Measurements from ENCODE around the gene IGFL4. TPM values are rescaled to one million over a fixed set of nuclear protein-coding genes. Genes with fewer than 3 reads are reported as not detected.

The IGFL4 gene
- total and polyA plus RNA-seq, 2 of the 13 experiments (the other 11 are each of a cell fraction or from before 2014, with no cell fraction given), result 1.2 to 1.4 TPM

- no peaks in the 10 kb centered on the region; a peak in 1 of 5 replicates for H3K27me3 ChIP-seq (ENCODE audit: control insufficient read depth in 1 of 2, insufficient read depth in 2 of 2, low read length in 2 of 2)
- in situ Hi-C loops (cut with HindIII; ENCODE audit: extremely low pct_ligation_motif_present, low pct_unique_long_range_greater_than_20kb) (loop anchor here (10.0 kb wide), 1 partner anchor 169 kb away; the partner anchor contains the start of gene MYPOP), intact Hi-C loops (cut with micrococcal nuclease; ENCODE audit: unreplicated experiment) (no loop called here)
- no peaks in the 10 kb centered on the region for H4K20me1 ChIP-seq (ENCODE audit: insufficient read depth, low read length)
- ChIA-PET POLR2A (no interaction called here), CTCF (ENCODE audit: low intra/inter-chr PET ratio, low total read pairs) (interaction anchor here (1.4 kb wide), 1 partner anchor 44 kb away, joined by 5 read pairs; no protein-coding TSS in a partner anchor)
- no peak overlapping the region for H3K27ac ChIP-seq (ENCODE audit: extremely low read length, insufficient read depth, low read length)
- H3K4me3 ChIP-seq (replicated peaks in 1 of 3; ENCODE audit: insufficient read depth in 1 of 3, low read depth in 2 of 3, low read length in 3 of 3), result no peak overlapping the region
- H3K36me3 ChIP-seq (replicated peaks in 1 of 2; ENCODE audit: control insufficient read depth in 1 of 2, insufficient read depth in 2 of 2, low read length in 2 of 2), result no peaks in the 10 kb centered on the region
- no peak for FAIRE-seq
- H3K4me1 ChIP-seq (ENCODE audit: insufficient read depth, low read length), result peaks cover 70% of the 10 kb centered on the region
- ATAC-seq, result no peak
- 95% methylated on average over 3 of the region's 3 CpGs for WGBS (ENCODE audit: low lambda C conversion rate)
- no peaks in the 10 kb centered on the region for H3K9me3 ChIP-seq (ENCODE audit: low read length)
- H3K4me2 ChIP-seq (ENCODE audit: low read depth, low read length), result no peak overlapping the region
- H3K9ac ChIP-seq (ENCODE audit: insufficient read depth, low read depth, low read length), result no peak overlapping the region
- TF ChIP-seq DZIP1 (CRISPR knock-in tag; IDR thresholded peaks at IDR 0.05) (no peak), ZMYM3 (CRISPR knock-in tag; IDR thresholded peaks at IDR 0.05) (no peak), ZNF468 (CRISPR knock-in tag; IDR thresholded peaks at IDR 0.05) (no peak), FOSL2 (CRISPR knock-in tag; IDR thresholded peaks at IDR 0.05) (no peak), ATF7-NPFF (CRISPR knock-in tag; IDR thresholded peaks at IDR 0.05; ENCODE audit: low read depth) (no peak), ZKSCAN5 (CRISPR knock-in tag; IDR thresholded peaks at IDR 0.05) (no peak)
- DNase-seq (ENCODE audit: low spot score), result no peak
- no peaks in the 10 kb centered on the region for H3K79me2 ChIP-seq (ENCODE audit: insufficient read depth, low read length)
- no TSS peak for BruUV-seq (replicated peaks)
- no peak overlapping the region for H2AFZ ChIP-seq (ENCODE audit: low read length)
These were observed 32.6 kb upstream of the IGFL4 start for GRCh38 chr19:46073268-46073922.
